ENCODE results near the gene FADS2.
A peak's percentile ranks its signal among the peaks of the same experiment; 100 is the strongest.

Gene FADS2

GRCh38 chr11:61885166-61885778 is 57.2 kb downstream of the FADS2 start:
- POLR2A ChIA-PET: no interaction called here
- H3K27ac ChIP-seq (ENCODE audit: insufficient read depth in 1 of 2, low read depth in 1 of 2, low read length in 2 of 2, poor library complexity in 1 of 2, severe bottlenecking in 2 of 2): no peak overlapping the region
- 100% methylated on average over 6 of the region's 7 CpGs for WGBS (ENCODE audit: insufficient coverage)
- CTCF ChIA-PET: interaction anchor here (0.8 to 28.6 kb wide), 5 partner anchors 7 to 219 kb away, joined by 3 to 344 read pairs (median 8); partner anchors contain the start of gene FADS3
- peak in 1 of 3 donors; percentile 33 for DNase-seq
- H3K4me3 ChIP-seq (ENCODE audit: control insufficient read depth in 1 of 7, extremely low read depth in 1 of 7, insufficient read depth in 4 of 7, low read depth in 2 of 7, low read length in 6 of 7): no peak overlapping the region
- H3K27me3 ChIP-seq (replicated peaks in 2 of 5; ENCODE audit: control insufficient read depth in 4 of 5, insufficient read depth in 5 of 5, low read length in 4 of 5): no peaks in the 10 kb centered on the region
- H3K4me1 ChIP-seq (ENCODE audit: control extremely low read depth in 1 of 4, control insufficient read depth in 4 of 4, insufficient read depth in 4 of 4, low read length in 3 of 4): peaks cover 0 to 6% (median 6%) of the 10 kb centered on the region in 4 experiments
- H3K36me3 ChIP-seq (ENCODE audit: control insufficient read depth in 4 of 4, insufficient read depth in 4 of 4, low read length in 3 of 4): no peaks in the 10 kb centered on the region
- H3K9me3 ChIP-seq (ENCODE audit: control extremely low read depth in 1 of 5, control insufficient read depth in 4 of 5, insufficient read depth in 2 of 5, low read depth in 1 of 5, low read length in 4 of 5): peaks cover 0 to 2% (median 0%) of the 10 kb centered on the region in 5 experiments

GRCh38 chr11:61885784-61886580 is 57.9 kb downstream of the FADS2 start:
- CTCF ChIA-PET: interaction anchor here (1.2 to 28.6 kb wide), 3 partner anchors 6 to 88 kb away, joined by 4 to 344 read pairs (median 344); partner anchors contain the start of gene FADS3
- H3K27ac ChIP-seq (ENCODE audit: insufficient read depth in 1 of 2, low read depth in 1 of 2, low read length in 2 of 2, poor library complexity in 1 of 2, severe bottlenecking in 2 of 2): no peak overlapping the region
- H3K4me1 ChIP-seq (ENCODE audit: control extremely low read depth in 1 of 4, control insufficient read depth in 4 of 4, insufficient read depth in 4 of 4, low read length in 3 of 4): peaks cover 0 to 13% (median 13%) of the 10 kb centered on the region in 4 experiments
- H3K27me3 ChIP-seq (replicated peaks in 2 of 5; ENCODE audit: control insufficient read depth in 4 of 5, insufficient read depth in 5 of 5, low read length in 4 of 5): no peaks in the 10 kb centered on the region
- 91% methylated on average over 6 of the region's 13 CpGs for WGBS (ENCODE audit: insufficient coverage)
- H3K9me3 ChIP-seq (ENCODE audit: control extremely low read depth in 1 of 5, control insufficient read depth in 4 of 5, insufficient read depth in 2 of 5, low read depth in 1 of 5, low read length in 4 of 5): peaks cover 0 to 2% (median 0%) of the 10 kb centered on the region in 5 experiments
- no peak overlapping the region for H3K4me3 ChIP-seq (ENCODE audit: control insufficient read depth in 1 of 7, extremely low read depth in 1 of 7, insufficient read depth in 4 of 7, low read depth in 2 of 7, low read length in 6 of 7)
- no peaks in the 10 kb centered on the region for H3K36me3 ChIP-seq (ENCODE audit: control insufficient read depth in 4 of 4, insufficient read depth in 4 of 4, low read length in 3 of 4)
- POLR2A ChIA-PET: no interaction called here
- no peak for DNase-seq

GRCh38 chr11:61886643-61887042 is 58.5 kb downstream of the FADS2 start:
- POLR2A ChIA-PET: no interaction called here
- Histone ChIP-seq H3K27me3 (replicated peaks in 2 of 5; ENCODE audit: control insufficient read depth in 4 of 5, insufficient read depth in 5 of 5, low read length in 4 of 5) (no peaks in the 10 kb centered on the region), H3K9me3 (ENCODE audit: control extremely low read depth in 1 of 5, control insufficient read depth in 4 of 5, insufficient read depth in 2 of 5, low read depth in 1 of 5, low read length in 4 of 5) (peaks cover 0 to 2% (median 0%) of the 10 kb centered on the region in 5 experiments), H3K36me3 (ENCODE audit: control insufficient read depth in 4 of 4, insufficient read depth in 4 of 4, low read length in 3 of 4) (no peaks in the 10 kb centered on the region), H3K27ac (ENCODE audit: insufficient read depth in 1 of 2, low read depth in 1 of 2, low read length in 2 of 2, poor library complexity in 1 of 2, severe bottlenecking in 2 of 2) (no peak overlapping the region), H3K4me1 (ENCODE audit: control extremely low read depth in 1 of 4, control insufficient read depth in 4 of 4, insufficient read depth in 4 of 4, low read length in 3 of 4) (peaks cover 0 to 17% (median 16%) of the 10 kb centered on the region in 4 experiments), H3K4me3 (ENCODE audit: control insufficient read depth in 1 of 7, extremely low read depth in 1 of 7, insufficient read depth in 4 of 7, low read depth in 2 of 7, low read length in 6 of 7) (no peak overlapping the region)
- CTCF ChIA-PET: interaction anchor here (23.7 to 28.6 kb wide), 2 partner anchors 5 to 11 kb away, joined by 344 read pairs; partner anchors contain the start of gene FADS3
- DNase-seq: no peak
- WGBS (ENCODE audit: insufficient coverage): 96% methylated on average over 3 of the region's 3 CpGs

GRCh38 chr11:61887839-61888494 is 59.9 kb downstream of the FADS2 start:
- peaks cover 0 to 24% (median 19%) of the 10 kb centered on the region in 4 experiments for H3K4me1 ChIP-seq (ENCODE audit: control extremely low read depth in 1 of 4, control insufficient read depth in 4 of 4, insufficient read depth in 4 of 4, low read length in 3 of 4)
- H3K4me3 ChIP-seq (ENCODE audit: control insufficient read depth in 1 of 7, extremely low read depth in 1 of 7, insufficient read depth in 4 of 7, low read depth in 2 of 7, low read length in 6 of 7): no peak overlapping the region
- H3K9me3 ChIP-seq (ENCODE audit: control extremely low read depth in 1 of 5, control insufficient read depth in 4 of 5, insufficient read depth in 2 of 5, low read depth in 1 of 5, low read length in 4 of 5): peaks cover 0 to 2% (median 0%) of the 10 kb centered on the region in 5 experiments
- no peak overlapping the region for H3K27ac ChIP-seq (ENCODE audit: insufficient read depth in 1 of 2, low read depth in 1 of 2, low read length in 2 of 2, poor library complexity in 1 of 2, severe bottlenecking in 2 of 2)
- POLR2A ChIA-PET: no interaction called here
- H3K36me3 ChIP-seq (ENCODE audit: control insufficient read depth in 4 of 4, insufficient read depth in 4 of 4, low read length in 3 of 4): no peaks in the 10 kb centered on the region
- 100% methylated on average over 7 of the region's 7 CpGs for WGBS (ENCODE audit: insufficient coverage)
- CTCF ChIA-PET: interaction anchor here (0.9 to 28.6 kb wide), 6 partner anchors 11 to 220 kb away, joined by 3 to 344 read pairs (median 4); no protein-coding TSS in a partner anchor
- H3K27me3 ChIP-seq (replicated peaks in 2 of 5; ENCODE audit: control insufficient read depth in 4 of 5, insufficient read depth in 5 of 5, low read length in 4 of 5): peaks cover 0 to 1% (median 0%) of the 10 kb centered on the region in 5 experiments
- no peak for DNase-seq

- Histone ChIP-seq H3K9me3 (ENCODE audit: control extremely low read depth in 1 of 5, control insufficient read depth in 4 of 5, insufficient read depth in 2 of 5, low read depth in 1 of 5, low read length in 4 of 5) (peaks cover 0 to 2% (median 0%) of the 10 kb centered on the region in 5 experiments), H3K4me1 (ENCODE audit: control extremely low read depth in 1 of 4, control insufficient read depth in 4 of 4, insufficient read depth in 4 of 4, low read length in 3 of 4) (peaks cover 0 to 24% (median 19%) of the 10 kb centered on the region in 4 experiments), H3K36me3 (ENCODE audit: control insufficient read depth in 4 of 4, insufficient read depth in 4 of 4, low read length in 3 of 4) (no peaks in the 10 kb centered on the region), H3K27ac (ENCODE audit: insufficient read depth in 1 of 2, low read depth in 1 of 2, low read length in 2 of 2, poor library complexity in 1 of 2, severe bottlenecking in 2 of 2) (no peak overlapping the region), H3K27me3 (replicated peaks in 2 of 5; ENCODE audit: control insufficient read depth in 4 of 5, insufficient read depth in 5 of 5, low read length in 4 of 5) (peaks cover 0 to 2% (median 0%) of the 10 kb centered on the region in 5 experiments), H3K4me3 (ENCODE audit: control insufficient read depth in 1 of 7, extremely low read depth in 1 of 7, insufficient read depth in 4 of 7, low read depth in 2 of 7, low read length in 6 of 7) (no peak overlapping the region)
- ChIA-PET POLR2A (no interaction called here), CTCF (interaction anchor here (0.9 to 28.6 kb wide), 6 partner anchors 10 to 219 kb away, joined by 3 to 344 read pairs (median 4); no protein-coding TSS in a partner anchor)
- DNase-seq: no peak
- WGBS (ENCODE audit: insufficient coverage): 87% methylated on average over 12 of the region's 12 CpGs
Measured at GRCh38 chr11:61888590-61888989, 60.5 kb downstream of the FADS2 start.

GRCh38 chr11:61889831-61890230 is 61.7 kb downstream of the FADS2 start:
- no peak for DNase-seq
- 89% methylated on average over 3 of the region's 10 CpGs for WGBS (ENCODE audit: insufficient coverage)
- ChIA-PET POLR2A (no interaction called here), CTCF (interaction anchor here (1.0 to 28.6 kb wide), 3 partner anchors 14 to 94 kb away, joined by 3 to 344 read pairs (median 3); no protein-coding TSS in a partner anchor)
- Histone ChIP-seq H3K27me3 (replicated peaks in 2 of 5; ENCODE audit: control insufficient read depth in 4 of 5, insufficient read depth in 5 of 5, low read length in 4 of 5) (peaks cover 0 to 2% (median 0%) of the 10 kb centered on the region in 5 experiments), H3K27ac (ENCODE audit: insufficient read depth in 1 of 2, low read depth in 1 of 2, low read length in 2 of 2, poor library complexity in 1 of 2, severe bottlenecking in 2 of 2) (no peak overlapping the region), H3K9me3 (ENCODE audit: control extremely low read depth in 1 of 5, control insufficient read depth in 4 of 5, insufficient read depth in 2 of 5, low read depth in 1 of 5, low read length in 4 of 5) (peaks cover 0 to 2% (median 0%) of the 10 kb centered on the region in 5 experiments), H3K4me1 (ENCODE audit: control extremely low read depth in 1 of 4, control insufficient read depth in 4 of 4, insufficient read depth in 4 of 4, low read length in 3 of 4) (peaks cover 0 to 24% (median 19%) of the 10 kb centered on the region in 4 experiments), H3K4me3 (ENCODE audit: control insufficient read depth in 1 of 7, extremely low read depth in 1 of 7, insufficient read depth in 4 of 7, low read depth in 2 of 7, low read length in 6 of 7) (no peak overlapping the region), H3K36me3 (ENCODE audit: control insufficient read depth in 4 of 4, insufficient read depth in 4 of 4, low read length in 3 of 4) (no peaks in the 10 kb centered on the region)
